Nasal cavity respiratory epithelium epithelial cell of viscerocranial mucosa (primary cell): ENCODE results near the gene IFITM5. TPM values are rescaled to one million over a fixed set of nuclear protein-coding genes. Genes with fewer than 3 reads are reported as not detected.

Experiments
- total RNA-seq: library from RNA; depleted of rRNA; stranded (reverse); fragments of >200 nt; gene quantifications from 2 replicates; pipeline ENCODE4 v1.2.3, GENCODE V29; 2014

The IFITM5 gene
- not detected in 2 replicates for total RNA-seq

DNA sequence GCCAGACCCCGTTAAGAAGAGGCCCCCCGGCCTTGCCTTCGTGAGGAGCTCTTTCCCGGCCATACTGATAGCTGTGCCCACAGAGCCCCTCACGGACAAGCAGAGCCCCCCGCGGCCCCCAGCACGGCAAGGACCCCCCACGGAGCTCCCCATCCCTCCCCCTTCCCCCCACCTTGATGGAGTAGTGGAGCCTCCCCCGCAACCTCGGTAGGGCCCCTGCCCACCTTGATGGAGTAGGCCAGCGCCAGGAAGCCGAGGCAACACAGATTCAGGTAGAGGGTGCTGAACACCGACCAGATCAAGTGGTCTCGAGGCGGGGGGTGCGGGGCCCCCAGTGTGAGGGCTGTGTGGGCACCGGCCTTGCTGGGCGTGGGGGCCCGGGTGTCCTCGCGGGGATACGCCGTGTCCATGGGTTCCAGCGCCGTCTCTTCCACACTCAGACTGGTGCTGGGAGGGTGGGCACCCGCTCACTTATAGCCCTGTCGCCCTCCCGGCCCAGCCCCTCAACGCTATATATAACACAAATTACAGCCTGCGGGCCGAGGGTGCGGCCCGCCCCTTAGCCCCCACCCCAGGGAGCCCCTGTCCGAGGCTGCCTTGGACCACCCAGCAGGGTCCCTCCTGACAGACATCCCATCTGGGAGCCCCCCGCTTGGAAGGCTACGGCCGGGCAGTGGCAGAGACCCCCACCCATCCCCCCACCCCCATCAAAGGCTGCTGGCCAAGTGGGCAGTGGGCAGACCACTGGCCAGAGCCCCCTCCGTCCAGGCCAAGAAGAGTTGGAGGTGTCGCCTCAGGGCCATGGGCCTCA is at the start of gene IFITM5:
Gene IFITM5 (minus strand): TSS at position 446 of the 811 bp plus-strand sequence. CDS start 36 bp downstream, at position 410.

DNA sequence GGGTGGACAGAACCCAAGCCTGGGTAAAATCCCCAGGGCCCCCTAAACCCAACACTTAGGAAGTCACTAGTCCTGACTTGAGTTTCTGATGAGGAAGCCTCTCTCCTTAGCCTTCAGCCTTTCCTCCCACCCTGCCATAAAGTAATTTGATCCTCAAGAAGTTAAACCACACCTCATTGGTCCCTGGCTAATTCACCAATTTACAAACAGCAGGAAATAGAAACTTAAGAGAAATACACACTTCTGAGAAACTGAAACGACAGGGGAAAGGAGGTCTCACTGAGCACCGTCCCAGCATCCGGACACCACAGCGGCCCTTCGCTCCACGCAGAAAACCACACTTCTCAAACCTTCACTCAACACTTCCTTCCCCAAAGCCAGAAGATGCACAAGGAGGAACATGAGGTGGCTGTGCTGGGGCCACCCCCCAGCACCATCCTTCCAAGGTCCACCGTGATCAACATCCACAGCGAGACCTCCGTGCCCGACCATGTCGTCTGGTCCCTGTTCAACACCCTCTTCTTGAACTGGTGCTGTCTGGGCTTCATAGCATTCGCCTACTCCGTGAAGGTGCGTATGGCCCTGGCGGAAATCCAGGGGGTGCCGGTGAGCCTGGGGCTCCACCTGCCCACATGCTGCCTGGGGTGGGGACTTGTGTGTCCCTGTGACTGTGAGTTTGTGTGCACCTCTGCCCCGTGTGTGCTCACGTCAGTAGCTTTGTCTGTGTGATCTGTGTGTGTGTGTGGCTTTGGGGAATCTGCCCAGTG is 14.6 kb upstream of the IFITM5 start, which contains the start of gene IFITM1:
Gene IFITM1 (plus strand): TSS at position 254 of the 767 bp plus-strand sequence. CDS start 131 bp downstream, at position 385.

DNA sequence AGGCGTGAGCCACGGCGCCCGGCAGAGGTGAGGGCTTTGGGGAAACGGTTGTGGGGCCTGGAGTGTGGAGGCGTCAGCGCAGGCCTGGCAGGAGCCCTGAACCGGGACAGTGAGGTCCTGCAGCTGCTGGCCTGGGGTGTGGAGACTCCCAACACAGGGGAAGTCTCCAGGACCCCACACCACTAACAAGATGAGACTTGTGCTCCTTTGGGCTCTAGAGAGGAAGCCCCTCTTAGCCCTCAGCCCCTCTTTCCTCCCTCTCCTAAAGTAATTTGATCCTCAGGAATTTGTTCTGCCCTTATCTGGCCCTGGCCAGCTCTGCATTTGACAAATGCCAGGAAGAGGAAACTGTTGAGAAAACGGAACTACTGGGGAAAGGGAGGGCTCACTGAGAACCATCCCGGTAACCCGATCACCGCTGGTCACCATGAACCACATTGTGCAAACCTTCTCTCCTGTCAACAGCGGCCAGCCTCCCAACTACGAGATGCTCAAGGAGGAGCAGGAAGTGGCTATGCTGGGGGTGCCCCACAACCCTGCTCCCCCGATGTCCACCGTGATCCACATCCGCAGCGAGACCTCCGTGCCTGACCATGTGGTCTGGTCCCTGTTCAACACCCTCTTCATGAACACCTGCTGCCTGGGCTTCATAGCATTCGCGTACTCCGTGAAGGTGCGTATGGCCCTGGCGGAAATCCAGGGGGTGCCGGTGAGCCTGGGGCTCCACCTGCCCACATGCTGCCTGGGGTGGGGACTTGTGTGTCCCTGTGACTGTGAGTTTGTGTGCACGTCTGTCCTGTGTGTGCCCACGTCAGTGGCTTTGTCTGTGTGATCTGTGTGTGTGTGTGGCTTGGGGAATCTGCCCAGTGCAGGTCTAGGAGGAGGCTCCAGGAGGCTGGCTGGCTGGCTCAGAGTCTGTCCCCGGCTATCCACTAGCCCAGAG is 8.7 kb upstream of the IFITM5 start, which contains the start of gene IFITM2:
Gene IFITM2 (plus strand): TSS at position 51 of the 943 bp plus-strand sequence. CDS start 377 bp downstream, at position 428.

DNA sequence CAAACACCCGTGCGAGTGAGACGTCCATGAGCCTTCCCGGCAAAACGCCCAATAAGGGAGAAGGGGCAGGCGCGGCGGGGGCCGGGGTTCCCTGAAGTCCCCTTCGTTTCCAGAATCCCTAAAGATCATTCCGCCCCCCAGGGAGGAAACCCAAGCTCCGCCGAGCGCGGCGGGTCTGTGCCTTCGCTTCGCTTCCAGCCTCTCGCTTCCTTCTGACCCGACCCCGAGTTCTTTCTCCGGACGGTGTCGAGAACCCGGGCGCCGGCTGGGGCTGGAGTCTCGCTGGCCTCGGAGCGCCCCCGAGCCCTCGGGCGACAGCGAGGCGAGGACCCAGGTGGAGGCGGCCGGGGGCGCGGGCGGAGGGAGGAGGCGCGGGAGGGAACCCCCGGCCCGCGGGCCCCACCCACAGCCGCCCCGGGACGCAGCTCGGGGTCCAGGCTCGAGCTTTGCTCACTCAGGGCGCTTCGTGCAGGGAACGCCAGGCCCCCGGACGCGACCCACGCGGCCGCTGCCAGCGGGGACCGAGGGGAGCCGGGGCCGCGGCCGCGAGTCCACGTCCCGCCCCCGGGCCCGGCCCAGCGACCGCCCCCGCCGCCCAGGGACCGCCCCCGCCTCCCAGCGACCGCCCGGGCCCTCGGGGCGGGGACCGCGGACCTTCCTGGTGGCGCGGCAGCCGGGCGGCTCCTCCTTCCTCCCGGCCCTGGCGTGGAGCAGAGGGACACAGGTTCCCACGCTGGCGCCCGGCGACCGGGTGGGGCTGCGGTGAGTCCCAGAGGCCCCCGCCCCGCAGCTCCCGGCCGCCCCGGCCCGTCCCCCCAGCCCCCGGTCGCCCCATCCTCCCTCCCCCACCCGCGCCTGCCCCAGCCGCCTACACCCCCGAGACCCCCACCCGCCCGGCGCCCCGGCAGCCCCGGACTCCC is 10.6 kb downstream of the IFITM5 start, which contains the start of gene PGGHG:
Gene PGGHG (plus strand): TSS at position 649 of the 920 bp plus-strand sequence. CDS start 691 bp downstream, outside the sequence.

DNA sequence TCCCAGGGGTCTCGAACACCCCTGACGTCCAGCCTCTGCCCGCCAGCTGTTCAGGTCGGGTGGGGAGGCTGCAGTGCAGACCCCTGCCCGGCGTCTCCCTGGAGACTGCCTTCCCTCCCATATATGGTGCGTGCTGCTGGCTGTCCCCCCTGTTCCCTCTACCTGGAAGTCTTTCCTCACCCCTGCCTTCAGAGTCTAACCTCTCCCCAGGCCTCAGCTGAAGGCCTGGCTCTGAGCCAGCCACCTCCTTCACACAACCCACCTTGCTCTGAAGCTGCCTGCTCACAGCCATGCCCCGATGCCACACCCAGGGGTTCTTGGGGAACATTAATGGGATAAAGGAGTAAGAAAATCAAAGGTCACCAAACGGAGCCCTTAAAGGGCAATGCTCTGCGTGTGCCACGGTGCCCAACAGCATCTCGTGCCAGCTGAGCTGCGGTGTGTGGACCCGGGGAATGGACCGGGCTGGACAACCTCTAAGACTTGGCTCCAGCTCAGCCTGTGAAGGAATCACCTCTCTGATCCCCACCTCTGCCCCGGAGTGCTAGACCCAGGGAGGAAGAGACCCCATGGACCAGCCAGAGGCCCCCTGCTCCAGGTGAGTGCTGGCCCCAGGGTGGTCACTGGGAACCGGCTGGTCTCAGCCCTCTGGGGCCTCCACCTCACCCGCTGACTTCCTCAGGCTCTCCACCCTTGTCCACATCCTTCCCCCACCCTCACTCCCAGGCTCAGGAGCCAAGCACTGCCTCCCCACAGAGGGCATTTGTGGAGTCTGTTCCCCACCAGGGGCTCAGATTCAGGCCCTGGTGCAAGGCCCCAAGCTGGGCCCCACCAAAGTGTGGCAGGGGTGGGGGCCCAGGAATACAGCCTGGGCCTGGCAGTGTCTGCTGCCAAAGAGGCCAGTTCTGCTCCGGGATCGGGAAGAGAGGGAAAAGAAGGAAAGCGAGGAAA is 21.1 kb downstream of the IFITM5 start, which contains the start of gene NLRP6:
Gene NLRP6 (plus strand): TSS at position 407 of the 951 bp plus-strand sequence. CDS start 163 bp downstream, at position 570.

Other genes starting within 250 kb of the IFITM5 start
- gene SCGB1C1, start 106.4 kb downstream of the IFITM5 start, total RNA-seq, result not detected in 2 replicates
- 15.0 and 25.0 TPM in 2 replicates for gene BET1L, start 92.1 kb downstream of the IFITM5 start, total RNA-seq
- 126 and 142 TPM in 2 replicates for gene RIC8A, start 91.8 kb downstream of the IFITM5 start, total RNA-seq
- 8.4 and 9.2 TPM in 2 replicates for gene SIRT3, start 63.2 kb downstream of the IFITM5 start, total RNA-seq
- 83.6 and 141 TPM in 2 replicates for gene PSMD13, start 62.5 kb downstream of the IFITM5 start, total RNA-seq
- not detected in 2 replicates for gene NLRP6, start 21.1 kb downstream of the IFITM5 start, total RNA-seq
- gene PGGHG, start 10.4 kb downstream of the IFITM5 start, total RNA-seq, result 1.7 and 5.5 TPM in 2 replicates
- gene IFITM2, start 8.3 kb upstream of the IFITM5 start, total RNA-seq, result 2.8 and 7.2 TPM in 2 replicates
- gene IFITM1, start 14.5 kb upstream of the IFITM5 start, total RNA-seq, result 5.9 and 7.9 TPM in 2 replicates
- 15.0 and 35.7 TPM in 2 replicates for gene IFITM3, start 21.3 kb upstream of the IFITM5 start, total RNA-seq
- 4.8 and 17.3 TPM in 2 replicates for gene B4GALNT4, start 70.0 kb upstream of the IFITM5 start, total RNA-seq
- gene PKP3, start 94.7 kb upstream of the IFITM5 start, total RNA-seq, result 208 and 214 TPM in 2 replicates
- 7.4 and 22.2 TPM in 2 replicates for gene SIGIRR, start 115.5 kb upstream of the IFITM5 start, total RNA-seq
- 4.4 and 15.9 TPM in 2 replicates for gene ANO9, start 142.5 kb upstream of the IFITM5 start, total RNA-seq
- gene PTDSS2, start 150.8 kb upstream of the IFITM5 start, total RNA-seq, result 24.3 and 31.7 TPM in 2 replicates
- 339 and 399 TPM in 2 replicates for gene RNH1, start 207.7 kb upstream of the IFITM5 start, total RNA-seq
- gene HRAS, start 236.1 kb upstream of the IFITM5 start, total RNA-seq, result 99.5 and 124 TPM in 2 replicates
- 0.34 and 1.4 TPM in 2 replicates for gene LRRC56, start 238.0 kb upstream of the IFITM5 start, total RNA-seq